ENCODE results near the gene NDUFB3. TPM values are rescaled to one million over a fixed set of nuclear protein-coding genes. Genes with fewer than 3 reads are reported as not detected.
"Not testable (repeated sequence)": the region's sequence is repeated elsewhere in the genome, so short reads cannot be mapped to it uniquely, and the experiment has no call there.

NDUFB3 gene
- total and polyA plus RNA-seq, 4 donors: 46.2 to 87.5 (median 79.1) TPM

GRCh38 chr2:201058914-201059313 is 12.9 kb upstream of the NDUFB3 start:
- 90 to 93% methylated on average over 1 of the region's 1 CpG for WGBS, 2 donors
- TF ChIP-seq, protein P1, sequence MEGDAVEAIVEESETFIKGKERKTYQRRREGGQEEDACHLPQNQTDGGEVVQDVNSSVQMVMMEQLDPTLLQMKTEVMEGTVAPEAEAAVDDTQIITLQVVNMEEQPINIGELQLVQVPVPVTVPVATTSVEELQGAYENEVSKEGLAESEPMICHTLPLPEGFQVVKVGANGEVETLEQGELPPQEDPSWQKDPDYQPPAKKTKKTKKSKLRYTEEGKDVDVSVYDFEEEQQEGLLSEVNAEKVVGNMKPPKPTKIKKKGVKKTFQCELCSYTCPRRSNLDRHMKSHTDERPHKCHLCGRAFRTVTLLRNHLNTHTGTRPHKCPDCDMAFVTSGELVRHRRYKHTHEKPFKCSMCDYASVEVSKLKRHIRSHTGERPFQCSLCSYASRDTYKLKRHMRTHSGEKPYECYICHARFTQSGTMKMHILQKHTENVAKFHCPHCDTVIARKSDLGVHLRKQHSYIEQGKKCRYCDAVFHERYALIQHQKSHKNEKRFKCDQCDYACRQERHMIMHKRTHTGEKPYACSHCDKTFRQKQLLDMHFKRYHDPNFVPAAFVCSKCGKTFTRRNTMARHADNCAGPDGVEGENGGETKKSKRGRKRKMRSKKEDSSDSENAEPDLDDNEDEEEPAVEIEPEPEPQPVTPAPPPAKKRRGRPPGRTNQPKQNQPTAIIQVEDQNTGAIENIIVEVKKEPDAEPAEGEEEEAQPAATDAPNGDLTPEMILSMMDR (IDR thresholded peaks at IDR 0.05; ENCODE audit: control extremely low read depth, extremely low read depth): no peak
- Histone ChIP-seq H3K27ac (ENCODE audit: low read depth in 1 of 2, low read length in 1 of 2) (no peak overlapping the region), H3K9me3 (ENCODE audit: control insufficient read depth in 4 of 4, insufficient read depth in 3 of 4, low read length in 3 of 4) (no peaks in the 10 kb centered on the region), H3K9ac (ENCODE audit: insufficient read depth in 1 of 2, low read length in 2 of 2) (no peak overlapping the region), H3K4me1 (ENCODE audit: control insufficient read depth in 5 of 5, insufficient read depth in 5 of 5, low read length in 5 of 5) (peaks cover 0 to 18% (median 14%) of the 10 kb centered on the region in 5 donors), H3K27me3 (ENCODE audit: control insufficient read depth in 3 of 3, insufficient read depth in 3 of 3, low read length in 2 of 3) (no peaks in the 10 kb centered on the region), H3K36me3 (ENCODE audit: control insufficient read depth in 4 of 4, insufficient read depth in 4 of 4, low read length in 4 of 4) (peaks cover 0 to 5% (median 2%) of the 10 kb centered on the region in 4 donors), H3K4me3 (no peak overlapping the region)
- DNase-seq (no peak), ATAC-seq (ENCODE audit: insufficient read depth, low FRiP score) (no peak)

GRCh38 chr2:201059961-201060755 is 11.6 kb upstream of the NDUFB3 start:
- Histone ChIP-seq H3K36me3 (ENCODE audit: control insufficient read depth in 4 of 4, insufficient read depth in 4 of 4, low read length in 4 of 4) (peaks cover 0 to 4% (median 2%) of the 10 kb centered on the region in 4 donors), H3K9ac (ENCODE audit: insufficient read depth in 1 of 2, low read length in 2 of 2) (no peak overlapping the region), H3K4me1 (ENCODE audit: control insufficient read depth in 5 of 5, insufficient read depth in 5 of 5, low read length in 5 of 5) (peaks cover 0 to 18% (median 14%) of the 10 kb centered on the region in 5 donors), H3K27ac (ENCODE audit: low read depth in 1 of 2, low read length in 1 of 2) (no peak overlapping the region), H3K27me3 (ENCODE audit: control insufficient read depth in 3 of 3, insufficient read depth in 3 of 3, low read length in 2 of 3) (no peaks in the 10 kb centered on the region), H3K4me3 (no peak overlapping the region), H3K9me3 (ENCODE audit: control insufficient read depth in 4 of 4, insufficient read depth in 3 of 4, low read length in 3 of 4) (no peaks in the 10 kb centered on the region)
- ATAC-seq (ENCODE audit: insufficient read depth, low FRiP score) (no peak), DNase-seq (no peak)
- TF ChIP-seq, protein P1 (IDR thresholded peaks at IDR 0.05; ENCODE audit: control extremely low read depth, extremely low read depth): no peak
- 65 to 84% methylated on average over 10 of the region's 10 CpGs for WGBS, 2 donors

DNA sequence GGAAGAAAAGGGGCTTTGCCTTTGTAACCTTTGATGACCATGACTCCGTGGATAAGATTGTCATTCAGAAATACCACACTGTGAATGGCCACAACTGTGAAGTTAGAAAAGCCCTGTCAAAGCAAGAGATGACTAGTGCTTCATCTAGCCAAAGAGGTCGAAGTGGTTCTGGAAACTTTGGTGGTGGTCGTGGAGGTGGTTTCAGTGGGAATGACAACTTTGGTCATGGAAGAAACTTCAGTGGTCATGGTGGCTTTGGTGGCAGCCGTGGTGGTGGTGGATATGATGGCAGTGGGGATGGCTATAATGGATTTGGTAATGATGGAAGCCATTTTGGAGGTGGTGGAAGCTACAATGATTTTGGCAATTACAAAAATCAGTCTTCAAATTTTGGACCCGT is 8.3 kb upstream of the NDUFB3 start:
- not testable (repeated sequence) for H3K9ac ChIP-seq (ENCODE audit: insufficient read depth in 1 of 2, low read length in 2 of 2); H3K4me3 ChIP-seq; H3K27me3 ChIP-seq (ENCODE audit: control insufficient read depth in 3 of 3, insufficient read depth in 3 of 3, low read length in 2 of 3); H3K9me3 ChIP-seq (ENCODE audit: control insufficient read depth in 4 of 4, insufficient read depth in 3 of 4, low read length in 3 of 4); ATAC-seq (ENCODE audit: insufficient read depth, low FRiP score); DNase-seq; H3K27ac ChIP-seq (ENCODE audit: low read depth in 1 of 2, low read length in 1 of 2); H3K4me1 ChIP-seq (ENCODE audit: control insufficient read depth in 5 of 5, insufficient read depth in 5 of 5, low read length in 5 of 5); H3K36me3 ChIP-seq (ENCODE audit: control insufficient read depth in 4 of 4, insufficient read depth in 4 of 4, low read length in 4 of 4)
- WGBS, 2 donors: 90 to 96% methylated on average over 5 of the region's 5 CpGs

DNA sequence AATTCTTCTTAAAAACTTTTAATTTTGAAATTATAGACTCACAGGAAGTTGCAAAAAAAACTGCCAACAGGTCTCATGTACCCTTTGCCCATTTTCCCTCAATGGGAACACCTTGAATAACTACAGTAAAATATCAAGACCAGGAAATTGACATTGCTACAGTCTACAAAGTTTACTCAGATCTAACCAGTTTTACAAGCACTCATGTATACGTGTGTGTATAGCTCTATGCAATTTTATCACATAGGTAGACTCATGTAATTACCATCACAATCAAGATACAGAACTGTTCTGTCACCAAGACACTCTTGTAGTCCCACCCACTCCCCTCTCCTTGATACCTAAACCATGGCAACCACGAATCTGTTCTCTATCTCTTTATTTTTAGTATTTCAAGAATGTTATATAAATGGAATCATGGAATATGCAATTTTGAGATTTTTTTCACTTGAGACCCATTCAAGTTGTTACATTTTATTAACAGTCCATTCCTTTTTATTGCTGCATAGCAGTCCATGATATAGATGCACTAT is 6.9 kb upstream of the NDUFB3 start:
- Histone ChIP-seq H3K27ac (ENCODE audit: low read depth in 1 of 2, low read length in 1 of 2) (no peak overlapping the region), H3K27me3 (ENCODE audit: control insufficient read depth in 3 of 3, insufficient read depth in 3 of 3, low read length in 2 of 3) (no peaks in the 10 kb centered on the region), H3K4me3 (no peak overlapping the region), H3K9me3 (ENCODE audit: control insufficient read depth in 4 of 4, insufficient read depth in 3 of 4, low read length in 3 of 4) (no peaks in the 10 kb centered on the region), H3K9ac (ENCODE audit: insufficient read depth in 1 of 2, low read length in 2 of 2) (no peak overlapping the region), H3K36me3 (ENCODE audit: control insufficient read depth in 4 of 4, insufficient read depth in 4 of 4, low read length in 4 of 4) (peaks cover 0 to 1% (median 0%) of the 10 kb centered on the region in 4 donors), H3K4me1 (ENCODE audit: control insufficient read depth in 5 of 5, insufficient read depth in 5 of 5, low read length in 5 of 5) (peaks cover 0 to 9% (median 0%) of the 10 kb centered on the region in 5 donors)
- ATAC-seq (ENCODE audit: insufficient read depth, low FRiP score) (no peak), DNase-seq (no peak)
- WGBS, 2 donors: 62 to 67% methylated on average over 2 of the region's 2 CpGs
- TF ChIP-seq, protein P1 (IDR thresholded peaks at IDR 0.05; ENCODE audit: control extremely low read depth, extremely low read depth): no peak
